Stimulated activated CD8-positive, alpha-beta memory T cell treated with anti-CD3 and anti-CD28 coated beads, Interleukin-4, amount 100 ng/mL, for 1 hour (primary cell): Measurements from ENCODE around the gene FOXRED2.
"Not testable (repeated sequence)": the region's sequence is repeated elsewhere in the genome, so short reads cannot be mapped to it uniquely, and the experiment has no call there.

Source experiments
- DNase-seq, 2 donors: peaks; one replicate each; pipeline ENCODE4 v3.0.0-alpha.2; 2020; ENCODE audit warnings: low read depth in 2 of 2, low spot score in 1 of 2

FOXRED2 gene

DNA sequence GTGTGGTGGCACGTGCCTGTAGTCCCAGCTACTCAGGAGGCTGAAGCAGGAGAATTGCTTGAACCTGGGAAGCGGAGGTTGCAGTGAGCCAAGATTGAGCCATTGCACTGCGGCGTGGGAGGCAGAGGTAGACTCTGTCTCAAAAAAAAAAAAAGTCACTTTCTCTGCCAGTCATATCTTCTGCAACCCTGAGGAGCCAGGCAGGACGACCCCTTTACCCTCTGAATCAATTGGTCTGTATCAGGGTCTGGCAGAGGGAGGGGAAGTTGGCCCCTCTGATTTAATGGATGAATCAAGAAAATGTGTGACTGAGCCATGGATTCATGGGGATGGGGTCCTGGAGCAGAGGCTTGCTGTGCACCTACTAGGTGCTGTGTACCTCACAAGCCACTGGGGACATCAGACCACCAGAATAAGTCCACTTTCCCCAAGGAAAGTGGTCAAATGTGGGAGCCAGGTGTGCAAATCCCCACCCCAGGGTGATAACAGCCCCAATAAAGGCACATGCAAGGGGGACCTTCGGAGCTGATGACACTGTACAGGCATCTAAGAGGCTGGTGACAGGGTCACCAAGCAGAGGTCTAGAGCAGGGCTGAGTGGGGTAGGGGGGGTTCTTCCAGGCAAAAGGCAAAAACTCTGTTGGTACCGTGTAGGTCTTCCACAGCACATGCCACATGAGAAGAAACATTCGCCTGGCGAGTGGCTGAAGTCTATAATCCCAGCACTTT lies 54.4 kb downstream of the FOXRED2 start:
- no peak for DNase-seq

DNA sequence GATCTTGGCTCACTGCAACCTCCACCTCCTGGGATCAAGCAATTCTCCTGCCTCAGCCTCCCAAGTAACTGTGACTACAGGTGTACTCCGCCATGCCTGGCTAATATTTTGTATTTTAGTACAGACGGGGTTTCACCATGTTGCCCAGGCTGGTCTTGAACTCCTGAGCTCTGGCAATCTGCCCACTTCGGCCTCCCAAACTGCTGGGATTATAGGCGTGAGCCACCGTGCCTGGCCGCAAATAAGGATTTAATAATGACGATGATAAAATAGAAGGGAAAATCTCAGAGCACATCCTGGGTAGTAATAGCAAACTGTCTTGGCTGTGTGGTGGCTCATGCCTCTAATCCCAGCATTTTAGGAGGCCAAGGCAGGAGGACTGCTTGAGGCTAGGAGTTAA lies 55.9 kb downstream of the FOXRED2 start:
- DNase-seq = not testable (repeated sequence)

GRCh38 chr22:36449596-36450175 lies 57.2 kb downstream of the FOXRED2 start:
- no peak for DNase-seq

GRCh38 chr22:36447632-36448031 lies 59.2 kb downstream of the FOXRED2 start:
- no peak for DNase-seq

DNA sequence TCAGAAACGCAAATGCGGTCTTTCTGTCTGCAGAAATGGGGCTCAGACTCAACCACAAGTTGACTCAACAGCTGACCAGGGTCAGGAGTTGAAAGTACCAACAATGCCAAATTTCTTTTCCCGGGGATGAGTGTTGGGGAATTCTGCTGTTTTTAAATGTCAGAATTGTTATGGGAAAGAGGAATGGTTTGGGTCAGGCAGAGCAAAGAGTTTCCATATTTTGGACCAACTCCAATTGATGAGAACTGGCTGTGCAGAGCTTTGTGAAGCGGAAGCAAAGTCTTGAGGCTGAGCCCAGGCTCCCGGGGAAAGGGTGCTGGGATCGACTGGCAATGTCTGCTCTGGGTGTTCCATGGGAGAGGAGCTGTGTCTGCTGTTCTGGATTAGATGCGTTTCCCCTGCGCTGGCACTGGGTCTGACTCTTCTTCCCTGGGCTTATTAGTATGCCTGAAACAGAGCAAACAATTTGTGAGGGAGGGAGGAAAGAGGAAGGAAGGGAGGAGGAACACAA lies 61.6 kb downstream of the FOXRED2 start:
- DNase-seq = no peak

- DNase-seq = no peak
Observed at GRCh38 chr22:36443198-36443770, 63.6 kb downstream of the FOXRED2 start.

- DNase-seq = no peak
Observed at GRCh38 chr22:36442506-36443197, 64.2 kb downstream of the FOXRED2 start.

DNA sequence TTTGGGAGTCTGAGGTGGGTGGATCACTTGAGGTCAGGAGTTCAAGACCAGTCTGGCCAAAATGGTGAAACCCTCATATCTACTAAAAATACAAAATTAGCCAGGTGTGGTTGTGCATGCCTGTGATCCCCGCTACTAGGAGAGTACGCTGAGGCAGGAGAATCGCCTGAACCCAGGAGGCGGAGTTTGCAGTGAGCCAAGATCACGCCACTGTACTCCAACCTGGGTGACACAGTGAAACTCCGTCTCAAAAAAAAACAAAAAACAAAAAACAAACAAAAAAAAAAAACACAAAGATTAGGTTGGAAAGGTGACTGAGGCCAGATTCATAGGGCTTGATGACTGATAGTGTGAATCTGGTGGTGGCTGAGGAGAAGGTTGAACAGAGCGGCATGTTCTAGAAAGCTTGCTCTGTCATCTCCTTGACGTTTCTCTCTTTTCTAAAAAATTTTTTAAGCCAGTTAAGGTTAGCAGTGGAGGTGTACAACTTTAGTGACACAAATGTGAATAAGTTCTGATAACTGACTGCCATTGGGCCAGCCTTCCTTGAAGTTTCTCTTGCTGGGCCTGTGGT lies 66.3 kb downstream of the FOXRED2 start:
- no peak for DNase-seq

- DNase-seq = no peak
Observed at GRCh38 chr22:36439481-36440271, 67.2 kb downstream of the FOXRED2 start.
